Smooth muscle cell (in vitro differentiated cells): ENCODE results near the gene JARID2. TPM values are rescaled to one million over a fixed set of nuclear protein-coding genes. Genes with fewer than 3 reads are reported as not detected.

Experiments used
- DNase-seq: peaks from one replicate; lab custom pipeline; 2025; ENCODE audit not compliant: unreplicated experiment; lab: John Stamatoyannopoulos, UW
- H2AFZ ChIP-seq: fragments of 200-600 bp; sonication (generic); 2 replicates; pipeline ENCODE4 v1.6.0; 2016; ENCODE audit warnings: antibody characterized with exemption, low read depth, mild to moderate bottlenecking
- H3F3A ChIP-seq: fragments of 200-600 bp; sonication (generic); 2 replicates; pipeline ENCODE4 v1.6.0; 2017; ENCODE audit warnings: antibody characterized with exemption, low read depth
- H3K27ac ChIP-seq: fragments of 200-600 bp; sonication (generic); 2 replicates; pipeline ENCODE4 v1.5.1; 2016; ENCODE audit warnings: low read depth, mild to moderate bottlenecking
- H3K27me3 ChIP-seq: fragments of 200-600 bp; sonication (generic); 2 replicates; pipeline ENCODE4 v1.6.1; 2016; ENCODE audit warnings: low read depth, mild to moderate bottlenecking
- H3K36me3 ChIP-seq: fragments of 200-600 bp; sonication (generic); 2 replicates; pipeline ENCODE4 v1.5.1; 2016; ENCODE audit warnings: low read depth
- H3K4me1 ChIP-seq: fragments of 200-600 bp; sonication (generic); 2 replicates; pipeline ENCODE4 v1.5.1; 2016; ENCODE audit warnings: low read depth
- H3K4me2 ChIP-seq: fragments of 200-600 bp; sonication (generic); 2 replicates; pipeline ENCODE4 v1.6.0; 2016; ENCODE audit warnings: mild to moderate bottlenecking
- H3K4me3 ChIP-seq: fragments of 200-600 bp; sonication (generic); 2 replicates; pipeline ENCODE4 v1.5.1; 2016; ENCODE audit warnings: mild to moderate bottlenecking
- H3K79me2 ChIP-seq: fragments of 200-600 bp; sonication (generic); 2 replicates; pipeline ENCODE4 v1.6.0; 2016; ENCODE audit warnings: low read depth, mild to moderate bottlenecking
- H3K9ac ChIP-seq: fragments of 200-600 bp; sonication (generic); 2 replicates; pipeline ENCODE4 v1.6.0; 2016; ENCODE audit warnings: low read depth
- H3K9me3 ChIP-seq: fragments of 200-600 bp; sonication (generic); replicated peaks from 2 replicates; pipeline ENCODE4 v1.5.1; 2016; ENCODE audit warnings: low read depth
- H4K20me1 ChIP-seq: fragments of 200-600 bp; sonication (generic); 2 replicates; pipeline ENCODE4 v1.6.0; 2016; ENCODE audit warnings: low read depth
- CTCF ChIP-seq: fragments of 200-600 bp; sonication (generic); IDR thresholded peaks from 2 replicates; pipeline ENCODE4 v1.5.1; 2017; ENCODE audit warnings: borderline replicate concordance, mild to moderate bottlenecking, antibody characterized with exemption; ENCODE audit not compliant: insufficient read depth, poor library complexity, severe bottlenecking
- WGBS: methylation state at CpG from one replicate; pipeline ENCODE4 v1.1.7; 2016; ENCODE audit warnings: low lambda C conversion rate; 5-methylcytosine and 5-hydroxymethylcytosine counted together
- polyA plus RNA-seq: library from polyadenylated mRNA; unstranded; fragments of >200 nt; fragmentation: Nextera tagmentation; extraction: Ambion mirVana; gene quantifications from 2 replicates; pipeline ENCODE4 v1.2.1, GENCODE V29; 2016
- total RNA-seq: library from RNA; depleted of rRNA; stranded (reverse); fragments of >200 nt; gene quantifications from 2 replicates; pipeline ENCODE4 v1.2.3, GENCODE V29; 2014

Gene JARID2
- total and polyA plus RNA-seq, 2 experiments from 2014 or later = 5.2 to 10.2 TPM

DNA sequence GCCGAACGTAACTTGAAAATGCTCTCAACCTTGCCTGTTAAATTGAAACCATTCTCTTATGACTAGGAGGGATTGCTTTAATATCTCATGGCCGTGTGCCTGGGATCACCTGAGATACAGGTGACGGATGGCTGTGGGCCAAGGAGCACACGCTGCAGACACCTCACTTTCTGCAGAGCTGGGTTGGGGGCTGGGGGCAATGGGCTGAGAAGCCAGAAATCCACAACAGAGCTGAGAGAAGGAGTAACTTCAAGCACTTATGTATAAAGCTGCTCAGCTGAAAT, 246.1 kb downstream of the JARID2 start:
- no peaks in the 10 kb centered on the region for H3K27me3 ChIP-seq
- H2AFZ ChIP-seq = no peak overlapping the region
- peaks cover 9% of the 10 kb centered on the region for H3K4me1 ChIP-seq
- H3K4me2 ChIP-seq = no peak overlapping the region
- no peaks in the 10 kb centered on the region for H3K79me2 ChIP-seq
- H3K27ac ChIP-seq = no peak overlapping the region
- H3K9ac ChIP-seq = no peak overlapping the region
- no peak for DNase-seq
- peaks cover 5% of the 10 kb centered on the region for H3F3A ChIP-seq
- no peak for TF ChIP-seq CTCF
- no peaks in the 10 kb centered on the region for H3K9me3 ChIP-seq
- no peaks in the 10 kb centered on the region for H3K36me3 ChIP-seq
- H4K20me1 ChIP-seq = peaks cover 62% of the 10 kb centered on the region
- no peak overlapping the region for H3K4me3 ChIP-seq
- 92% methylated on average over 5 of the region's 5 CpGs for WGBS

DNA sequence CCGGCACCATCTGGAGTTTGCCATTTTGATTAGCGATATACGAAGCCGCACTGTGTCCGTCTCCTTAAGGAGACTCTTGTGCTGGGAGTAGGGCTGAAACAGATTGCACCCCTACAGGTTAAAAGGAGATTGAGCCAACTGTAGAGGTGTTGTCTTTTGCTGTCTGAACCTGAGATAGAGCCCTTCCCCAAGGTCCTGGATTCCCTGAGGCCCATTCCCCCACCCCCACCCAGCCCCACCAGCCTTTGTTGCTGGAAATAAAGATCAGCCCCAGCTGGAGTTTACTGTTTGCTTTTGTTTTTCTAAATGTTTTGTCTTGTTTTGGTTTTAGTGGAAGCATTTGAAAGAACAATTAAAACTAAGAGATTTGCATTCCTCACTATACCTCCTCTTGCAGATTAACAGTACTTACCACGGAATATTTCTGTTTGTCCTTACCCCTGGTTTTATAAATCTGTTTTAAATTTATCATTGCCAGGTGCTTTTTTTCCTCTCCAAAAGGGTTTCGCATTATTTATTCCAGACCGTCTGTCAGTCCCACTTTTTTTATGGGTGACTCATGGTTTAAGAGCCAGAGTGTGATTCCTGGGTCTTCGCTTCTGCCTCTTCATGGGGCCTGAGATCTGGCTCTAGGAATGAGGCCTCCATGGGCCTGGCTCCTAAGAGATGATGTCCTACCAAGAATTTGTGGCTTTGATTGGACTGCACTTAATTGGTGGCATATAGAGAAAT, 247.7 kb downstream of the JARID2 start:
- H3K27me3 ChIP-seq = no peaks in the 10 kb centered on the region
- peaks cover 62% of the 10 kb centered on the region for H4K20me1 ChIP-seq
- no peak overlapping the region for H3K4me3 ChIP-seq
- no peak overlapping the region for H3K4me2 ChIP-seq
- DNase-seq = no peak
- H3K27ac ChIP-seq = no peak overlapping the region
- H3K9ac ChIP-seq = no peak overlapping the region
- no peaks in the 10 kb centered on the region for H3K9me3 ChIP-seq
- H3K4me1 ChIP-seq = peaks cover 9% of the 10 kb centered on the region
- no peaks in the 10 kb centered on the region for H3K36me3 ChIP-seq
- no peak overlapping the region for H2AFZ ChIP-seq
- TF ChIP-seq CTCF = no peak
- no peaks in the 10 kb centered on the region for H3K79me2 ChIP-seq
- peaks cover 5% of the 10 kb centered on the region for H3F3A ChIP-seq
- 74% methylated on average over 9 of the region's 9 CpGs for WGBS

DNA sequence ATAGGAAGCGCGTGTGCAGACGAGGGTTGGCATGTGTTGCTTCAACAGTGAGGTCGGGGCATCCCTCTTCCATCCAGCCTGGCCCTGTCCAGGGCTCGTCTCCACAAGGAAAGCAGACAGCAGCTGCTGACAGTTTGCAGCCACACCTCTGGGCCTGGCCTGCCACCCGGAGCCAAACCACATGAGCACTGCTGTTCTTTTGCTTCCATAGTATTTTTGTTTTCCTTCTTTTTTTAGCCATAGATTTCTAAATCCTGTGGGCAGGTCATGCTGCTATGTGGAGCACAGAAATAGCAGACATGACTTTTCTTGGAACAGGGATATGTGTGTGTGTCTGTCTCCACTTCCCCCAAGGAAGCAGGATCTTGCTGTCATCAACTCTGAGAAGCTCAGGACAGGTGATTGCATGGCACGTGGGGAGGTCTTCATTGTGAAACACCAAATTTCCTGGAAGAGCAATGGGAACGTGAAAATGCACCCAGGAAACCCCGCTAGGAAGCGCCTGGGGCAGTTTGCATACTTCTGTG, 249.6 kb downstream of the JARID2 start:
- H3K36me3 ChIP-seq = no peaks in the 10 kb centered on the region
- H3K4me2 ChIP-seq = no peak overlapping the region
- no peaks in the 10 kb centered on the region for H3K79me2 ChIP-seq
- no peak for TF ChIP-seq CTCF
- H3K9me3 ChIP-seq = no peaks in the 10 kb centered on the region
- no peak overlapping the region for H2AFZ ChIP-seq
- WGBS = 89% methylated on average over 10 of the region's 10 CpGs
- peaks cover 2% of the 10 kb centered on the region for H3F3A ChIP-seq
- H4K20me1 ChIP-seq = peaks cover 60% of the 10 kb centered on the region
- H3K27ac ChIP-seq = no peak overlapping the region
- no peak overlapping the region for H3K4me3 ChIP-seq
- peaks cover 9% of the 10 kb centered on the region for H3K4me1 ChIP-seq
- no peak for DNase-seq
- H3K27me3 ChIP-seq = no peaks in the 10 kb centered on the region
- no peak overlapping the region for H3K9ac ChIP-seq
